Peyer's patch (tissue), 4 donors: ENCODE data around the gene PPP1R37.

Source experiments
- CTCF ChIP-seq, 6 experiments: fragments of 450-650 bp in 4 of 6; fragments of 200-600 bp in 2 of 6; sonication (generic) in 1 of 6; IDR thresholded peaks; one replicate each; pipeline ENCODE4 v1.5.1; 2017 to 2019; ENCODE audit warnings: antibody characterized with exemption in 6 of 6, mild to moderate bottlenecking in 3 of 6, moderate library complexity in 1 of 6
- POLR2A ChIP-seq, 2 donors: fragments of 450-650 bp; IDR thresholded peaks; one replicate each; pipeline ENCODE4 v1.5.1; 2017; ENCODE audit warnings: antibody characterized with exemption in 2 of 2, mild to moderate bottlenecking in 2 of 2, moderate library complexity in 2 of 2

DNA sequence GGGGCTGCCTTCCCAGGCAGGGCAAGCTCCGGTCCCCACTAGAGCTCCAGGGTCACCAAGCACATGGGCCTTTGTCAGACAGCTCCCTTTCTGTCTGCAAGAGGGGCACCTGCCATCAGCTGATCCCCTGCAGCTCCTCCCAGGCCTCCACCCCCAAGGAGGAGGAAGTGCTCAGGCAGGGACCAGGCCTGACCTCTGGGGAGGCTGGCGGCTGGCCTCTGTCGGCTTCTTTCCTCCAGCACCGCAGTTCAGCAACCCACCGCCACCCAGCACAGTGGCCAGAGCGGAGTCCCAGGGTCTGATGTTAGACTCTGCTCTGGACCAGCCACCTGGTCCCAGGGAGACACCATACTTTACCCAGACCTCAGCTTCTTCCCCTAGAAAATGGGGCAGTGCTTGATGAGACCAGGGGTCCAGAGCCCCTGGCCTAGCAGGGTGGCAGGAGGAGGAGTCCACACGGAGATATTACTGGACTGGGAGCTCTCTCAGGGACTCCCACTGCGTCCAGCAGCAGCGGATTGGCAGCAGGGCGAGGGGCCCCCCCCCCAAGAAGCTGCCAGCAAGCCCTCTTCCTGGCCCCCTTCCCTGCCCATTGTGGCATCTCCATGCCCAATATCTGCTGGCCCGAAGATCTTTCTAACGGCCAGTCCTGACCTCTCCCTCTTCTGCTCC lies 43.7 kb downstream of the PPP1R37 start:
- TF ChIP-seq CTCF (IDR thresholded peaks at IDR 0.05) (no peak), POLR2A (IDR thresholded peaks at IDR 0.05) (no peak)
